MM.1S (cell line): Measurements from ENCODE around the gene NFE2.

Source experiments
- DNase-seq: peaks from one replicate; pipeline ENCODE4 v3.0.0-alpha.2; 2015
- H2AFZ ChIP-seq: fragments of 300-600 bp; sonication (generic); 2 replicates; pipeline ENCODE4 v1.6.0; 2016; ENCODE audit warnings: antibody characterized with exemption, low read length
- H3F3A ChIP-seq: fragments of 300-600 bp; sonication (generic); 2 replicates; pipeline ENCODE4 v1.6.1; 2016; ENCODE audit warnings: mild to moderate bottlenecking, antibody characterized with exemption, low read length, moderate library complexity, mixed read lengths; ENCODE audit not compliant: insufficient read depth
- H3K27ac ChIP-seq: fragments of 300-600 bp; sonication (generic); 2 replicates; pipeline ENCODE4 v1.5.1; 2016; ENCODE audit warnings: mild to moderate bottlenecking, low read length
- H3K27me3 ChIP-seq: fragments of 300-600 bp; sonication (generic); replicated peaks from 2 replicates; pipeline ENCODE4 v1.6.0; 2016; ENCODE audit warnings: low read length; ENCODE audit not compliant: insufficient read depth
- H3K36me3 ChIP-seq: fragments of 300-600 bp; sonication (generic); replicated peaks from 2 replicates; pipeline ENCODE4 v1.6.1; 2016; ENCODE audit warnings: mild to moderate bottlenecking, low read length, mixed read lengths; ENCODE audit not compliant: insufficient read depth
- H3K4me1 ChIP-seq: fragments of 300-600 bp; sonication (generic); 2 replicates; pipeline ENCODE4 v1.6.1; 2016; ENCODE audit warnings: low read length, mixed read lengths
- H3K4me2 ChIP-seq: fragments of 300-600 bp; sonication (generic); 2 replicates; pipeline ENCODE4 v1.6.0; 2016; ENCODE audit warnings: low read depth, low read length
- H3K4me3 ChIP-seq: fragments of 300-600 bp; sonication (generic); 2 replicates; pipeline ENCODE4 v1.5.1; 2016; ENCODE audit warnings: low read length, mixed read lengths
- H3K79me2 ChIP-seq: fragments of 300-600 bp; sonication (generic); 2 replicates; pipeline ENCODE4 v1.6.1; 2016; ENCODE audit warnings: mixed run types, low read length, mixed read lengths
- H3K9ac ChIP-seq: fragments of 300-600 bp; sonication (generic); 2 replicates; pipeline ENCODE4 v1.6.1; 2016; ENCODE audit warnings: low read length, mixed read lengths
- H3K9me2 ChIP-seq: fragments of 300-600 bp; sonication (generic); replicated peaks from 2 replicates; pipeline ENCODE4 v1.6.1; 2016; ENCODE audit warnings: mild to moderate bottlenecking, low read length, mixed read lengths; ENCODE audit not compliant: insufficient read depth
- H3K9me3 ChIP-seq: fragments of 300-600 bp; sonication (generic); replicated peaks from 2 replicates; pipeline ENCODE4 v1.6.1; 2016; ENCODE audit warnings: mild to moderate bottlenecking, low read length, mixed read lengths; ENCODE audit not compliant: insufficient read depth
- H4K20me1 ChIP-seq: fragments of 300-600 bp; sonication (generic); 2 replicates; pipeline ENCODE4 v1.6.1; 2016; ENCODE audit warnings: mild to moderate bottlenecking, low read length, moderate library complexity, mixed read lengths; ENCODE audit not compliant: insufficient read depth
- EZH2 ChIP-seq: fragments of 300-600 bp; sonication (generic); optimal IDR thresholded peaks from 2 replicates; pipeline ENCODE3; 2017; ENCODE audit warnings: low read depth, mild to moderate bottlenecking, antibody characterized with exemption, low read length, mixed read lengths
- EZH2phosphoT487 ChIP-seq: fragments of 300-600 bp; sonication (generic); IDR thresholded peaks from 2 replicates; pipeline ENCODE4 v1.6.1; 2018; ENCODE audit warnings: antibody characterized with exemption, low read length
- TF ChIP-seq, protein P1 (sequence below): fragments of 300-600 bp; sonication (generic); IDR thresholded peaks from 2 replicates; pipeline ENCODE4 v1.5.1; 2016; ENCODE audit warnings: antibody characterized with exemption, low read length, mixed read lengths

NFE2 gene

DNA sequence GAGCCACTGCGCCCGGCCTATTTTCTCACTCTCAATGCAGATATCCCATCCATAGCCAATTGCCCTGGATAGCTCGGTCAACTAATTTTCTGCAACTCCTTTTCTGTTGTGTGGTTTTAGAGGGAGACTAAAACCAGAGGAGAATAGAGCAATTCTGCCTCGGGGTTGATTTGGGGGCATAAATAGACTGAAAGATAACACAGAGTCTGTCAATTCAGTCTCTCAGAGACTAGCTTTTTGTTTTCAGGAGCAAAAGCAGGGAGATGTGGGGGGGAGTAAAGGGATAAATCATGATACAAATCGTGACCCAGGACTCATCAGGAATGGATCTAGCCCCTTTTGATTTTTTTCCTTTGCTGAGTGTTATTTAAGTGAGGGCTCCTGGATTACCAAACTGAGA is 30.6 kb upstream of the NFE2 start:
- no peak for DNase-seq
- no peak overlapping the region for H3K4me2 ChIP-seq
- H3K4me1 ChIP-seq = no peaks in the 10 kb centered on the region
- no peaks in the 10 kb centered on the region for H3K27me3 ChIP-seq
- no peaks in the 10 kb centered on the region for H4K20me1 ChIP-seq
- H3K9me3 ChIP-seq = no peaks in the 10 kb centered on the region
- no peaks in the 10 kb centered on the region for H3K9me2 ChIP-seq
- no peak overlapping the region for H3K27ac ChIP-seq
- H3F3A ChIP-seq = no peaks in the 10 kb centered on the region; the same call in 1 of the 2 replicates
- H2AFZ ChIP-seq = no peak overlapping the region
- no peak overlapping the region for H3K9ac ChIP-seq
- H3K4me3 ChIP-seq = no peak overlapping the region
- no peaks in the 10 kb centered on the region for H3K36me3 ChIP-seq
- TF ChIP-seq EZH2 (no peak), EZH2phosphoT487 (no peak)
- TF ChIP-seq, protein P1, sequence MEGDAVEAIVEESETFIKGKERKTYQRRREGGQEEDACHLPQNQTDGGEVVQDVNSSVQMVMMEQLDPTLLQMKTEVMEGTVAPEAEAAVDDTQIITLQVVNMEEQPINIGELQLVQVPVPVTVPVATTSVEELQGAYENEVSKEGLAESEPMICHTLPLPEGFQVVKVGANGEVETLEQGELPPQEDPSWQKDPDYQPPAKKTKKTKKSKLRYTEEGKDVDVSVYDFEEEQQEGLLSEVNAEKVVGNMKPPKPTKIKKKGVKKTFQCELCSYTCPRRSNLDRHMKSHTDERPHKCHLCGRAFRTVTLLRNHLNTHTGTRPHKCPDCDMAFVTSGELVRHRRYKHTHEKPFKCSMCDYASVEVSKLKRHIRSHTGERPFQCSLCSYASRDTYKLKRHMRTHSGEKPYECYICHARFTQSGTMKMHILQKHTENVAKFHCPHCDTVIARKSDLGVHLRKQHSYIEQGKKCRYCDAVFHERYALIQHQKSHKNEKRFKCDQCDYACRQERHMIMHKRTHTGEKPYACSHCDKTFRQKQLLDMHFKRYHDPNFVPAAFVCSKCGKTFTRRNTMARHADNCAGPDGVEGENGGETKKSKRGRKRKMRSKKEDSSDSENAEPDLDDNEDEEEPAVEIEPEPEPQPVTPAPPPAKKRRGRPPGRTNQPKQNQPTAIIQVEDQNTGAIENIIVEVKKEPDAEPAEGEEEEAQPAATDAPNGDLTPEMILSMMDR = no peak
- peaks cover 75% of the 10 kb centered on the region for H3K79me2 ChIP-seq

DNA sequence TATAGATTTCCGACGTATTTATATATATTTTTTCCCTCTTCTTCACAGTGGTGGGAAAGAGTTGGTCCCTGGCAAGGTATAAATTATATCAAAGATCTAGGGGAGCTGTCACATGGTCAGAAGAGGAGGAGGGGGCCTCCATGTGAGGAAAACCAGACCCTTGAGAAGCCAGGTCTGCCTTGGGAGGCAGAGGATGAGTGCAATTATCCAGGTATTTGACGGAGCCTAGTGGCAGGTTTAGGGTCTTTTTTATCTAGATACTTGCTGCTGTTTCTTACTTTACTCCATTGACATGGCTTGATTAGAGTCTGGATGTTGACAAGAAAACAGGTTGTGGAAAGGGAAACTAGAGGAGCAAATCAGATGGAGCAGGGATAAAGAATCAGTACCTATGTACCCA is 29.6 kb upstream of the NFE2 start:
- Histone ChIP-seq H3K4me1 (no peaks in the 10 kb centered on the region), H4K20me1 (no peaks in the 10 kb centered on the region), H3K4me3 (no peak overlapping the region), H2AFZ (no peak overlapping the region), H3K27ac (no peak overlapping the region), H3K9me2 (no peaks in the 10 kb centered on the region), H3K79me2 (peaks cover 76% of the 10 kb centered on the region), H3K4me2 (no peak overlapping the region), H3F3A (no peaks in the 10 kb centered on the region; the same call in 1 of the 2 replicates), H3K9ac (no peak overlapping the region), H3K9me3 (no peaks in the 10 kb centered on the region), H3K36me3 (no peaks in the 10 kb centered on the region), H3K27me3 (no peaks in the 10 kb centered on the region)
- TF ChIP-seq EZH2phosphoT487 = no peak
- TF ChIP-seq, protein P1 = no peak
- no peak for TF ChIP-seq EZH2
- no peak for DNase-seq

DNA sequence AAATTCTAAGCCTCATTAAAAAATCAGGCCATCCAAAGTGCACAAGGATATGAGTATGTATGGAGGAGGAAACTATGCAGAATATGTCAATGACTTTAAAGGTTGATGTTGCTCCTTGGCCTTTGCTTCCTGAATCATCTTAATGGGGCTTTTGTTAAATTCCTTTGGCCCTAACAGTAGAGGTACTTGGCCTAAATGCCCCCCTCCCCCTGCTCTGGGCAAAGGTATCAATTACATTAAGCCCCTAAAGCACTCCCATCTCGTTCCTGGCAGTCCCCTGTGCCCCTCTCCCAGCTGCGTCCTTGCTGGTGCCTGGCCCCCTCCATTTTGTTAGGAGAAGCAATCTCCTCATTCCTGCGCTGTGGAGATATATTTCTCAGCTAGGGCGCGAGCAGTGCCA is 28.9 kb upstream of the NFE2 start:
- H3K79me2 ChIP-seq = peaks cover 79% of the 10 kb centered on the region

More for the DNA sequence above, 28.9 kb upstream of the NFE2 start:
- TF ChIP-seq EZH2 (no peak), EZH2phosphoT487 (no peak)
- TF ChIP-seq, protein P1 = no peak
- Histone ChIP-seq H4K20me1 (no peaks in the 10 kb centered on the region), H3K4me2 (no peak overlapping the region), H3K27ac (no peak overlapping the region), H3K4me1 (no peaks in the 10 kb centered on the region), H3K36me3 (no peaks in the 10 kb centered on the region), H3K27me3 (no peaks in the 10 kb centered on the region), H2AFZ (no peak overlapping the region), H3K9ac (no peak overlapping the region), H3F3A (no peaks in the 10 kb centered on the region; the same call in 1 of the 2 replicates), H3K9me2 (no peaks in the 10 kb centered on the region), H3K9me3 (no peaks in the 10 kb centered on the region), H3K4me3 (no peak overlapping the region)
- DNase-seq = no peak
